ENCODE results near the gene EXOC4.
"Not testable (repeated sequence)": the region's sequence is repeated elsewhere in the genome, so short reads cannot be mapped to it uniquely, and the experiment has no call there.

EXOC4 gene

GRCh38 chr7:133252858-133253518, at the start of gene EXOC4:
EXOC4 (plus strand) TSS chr7:133253078.
- TF ChIP-seq CTCF (IDR thresholded peaks at IDR 0.05; ENCODE audit: low read depth, low read length): no peak
- H3K4me3 ChIP-seq (replicated peaks in 1 of 2; ENCODE audit: low read depth in 2 of 2, low read length in 2 of 2): peak within 1 kb of the TSS; percentile 86 to 89

GRCh38 chr7:133203490-133203889, 49.4 kb upstream of the EXOC4 start:
- no peak for DNase-seq (ENCODE audit: low read depth in 2 of 2)
- TF ChIP-seq CTCF (IDR thresholded peaks at IDR 0.05; ENCODE audit: low read depth, low read length): no peak
- H3K4me3 ChIP-seq (replicated peaks in 1 of 2; ENCODE audit: low read depth in 2 of 2, low read length in 2 of 2): no peak overlapping the region

More at GRCh38 chr7:133252858-133253518, at the start of gene EXOC4:
- peak; percentile 98 to 99 for DNase-seq (ENCODE audit: low read depth in 2 of 2)

- peak; percentile 9 to 24 for DNase-seq (ENCODE audit: low read depth in 2 of 2)
- no peak overlapping the region for H3K4me3 ChIP-seq (replicated peaks in 1 of 2; ENCODE audit: low read depth in 2 of 2, low read length in 2 of 2)
- TF ChIP-seq CTCF (IDR thresholded peaks at IDR 0.05; ENCODE audit: low read depth, low read length): peak; percentile 11
Measured at GRCh38 chr7:133207687-133208086, 45.2 kb upstream of the EXOC4 start.

- H3K4me3 ChIP-seq (replicated peaks in 1 of 2; ENCODE audit: low read depth in 2 of 2, low read length in 2 of 2); DNase-seq (ENCODE audit: low read depth in 2 of 2): not testable (repeated sequence)
Measured at GRCh38 chr7:133210817-133211216, 42.1 kb upstream of the EXOC4 start.

GRCh38 chr7:133213772-133214171, 39.1 kb upstream of the EXOC4 start:
- DNase-seq (ENCODE audit: low read depth in 2 of 2); H3K4me3 ChIP-seq (replicated peaks in 1 of 2; ENCODE audit: low read depth in 2 of 2, low read length in 2 of 2): not testable (repeated sequence)

GRCh38 chr7:133217773-133218172, 35.1 kb upstream of the EXOC4 start:
- DNase-seq (ENCODE audit: low read depth in 2 of 2): no peak
- H3K4me3 ChIP-seq (replicated peaks in 1 of 2; ENCODE audit: low read depth in 2 of 2, low read length in 2 of 2): no peak overlapping the region
- TF ChIP-seq CTCF (IDR thresholded peaks at IDR 0.05; ENCODE audit: low read depth, low read length): no peak

GRCh38 chr7:133230591-133231194, 22.2 kb upstream of the EXOC4 start:
- peak; percentile 72 to 76 for DNase-seq (ENCODE audit: low read depth in 2 of 2)
- TF ChIP-seq CTCF (IDR thresholded peaks at IDR 0.05; ENCODE audit: low read depth, low read length): peak; percentile 78
- no peak overlapping the region for H3K4me3 ChIP-seq (replicated peaks in 1 of 2; ENCODE audit: low read depth in 2 of 2, low read length in 2 of 2)

GRCh38 chr7:133233142-133233541, 19.7 kb upstream of the EXOC4 start:
- no peak for DNase-seq (ENCODE audit: low read depth in 2 of 2)
- TF ChIP-seq CTCF (IDR thresholded peaks at IDR 0.05; ENCODE audit: low read depth, low read length): no peak
- no peak overlapping the region for H3K4me3 ChIP-seq (replicated peaks in 1 of 2; ENCODE audit: low read depth in 2 of 2, low read length in 2 of 2)

Data from cardiac fibroblast (primary cell).